GM18502 (cell line): Measurements from ENCODE around the gene SNX13.
A peak's percentile ranks its signal among the peaks of the same experiment; 100 is the strongest.

Experiments used
- ATAC-seq: cut with Tn5 transposase; IDR thresholded peaks from one replicate; pipeline ENCODE4 v1.9.1; 2021; ENCODE audit warnings: mild to moderate bottlenecking; ENCODE audit not compliant: unreplicated experiment, poor library complexity

Gene SNX13

GRCh38 chr7:17792075-17792936 is 148.0 kb downstream of the SNX13 start:
- no peak for ATAC-seq

GRCh38 chr7:17787257-17787656 is 153.0 kb downstream of the SNX13 start:
- no peak for ATAC-seq

GRCh38 chr7:17786314-17786852 is 153.9 kb downstream of the SNX13 start:
- ATAC-seq = no peak

- ATAC-seq = no peak
Measured at GRCh38 chr7:17782216-17782549, 158.1 kb downstream of the SNX13 start.

- no peak for ATAC-seq
Measured at GRCh38 chr7:17781491-17782215, 158.6 kb downstream of the SNX13 start.

- no peak for ATAC-seq
Measured at GRCh38 chr7:17779381-17779780, 160.9 kb downstream of the SNX13 start.

- no peak for ATAC-seq
Measured at GRCh38 chr7:17774716-17775288, 165.5 kb downstream of the SNX13 start.

- ATAC-seq = no peak
Measured at GRCh38 chr7:17774248-17774647, 166.0 kb downstream of the SNX13 start.

GRCh38 chr7:17773289-17773626 is 167.0 kb downstream of the SNX13 start:
- no peak for ATAC-seq

GRCh38 chr7:17772581-17773288 is 167.6 kb downstream of the SNX13 start:
- no peak for ATAC-seq

GRCh38 chr7:17771901-17772408 is 168.3 kb downstream of the SNX13 start:
- ATAC-seq = no peak

GRCh38 chr7:17770710-17771375 is 169.5 kb downstream of the SNX13 start:
- no peak for ATAC-seq

GRCh38 chr7:17769918-17770317 is 170.4 kb downstream of the SNX13 start:
- peak; percentile 72 for ATAC-seq

GRCh38 chr7:17758008-17758407 is 182.3 kb downstream of the SNX13 start:
- no peak for ATAC-seq

GRCh38 chr7:17746020-17746530 is 194.2 kb downstream of the SNX13 start:
- ATAC-seq = no peak

GRCh38 chr7:17745610-17746009 is 194.7 kb downstream of the SNX13 start:
- ATAC-seq = peak; percentile 89

- ATAC-seq = no peak
Measured at GRCh38 chr7:17743316-17743715, 197.0 kb downstream of the SNX13 start.

- no peak for ATAC-seq
Measured at GRCh38 chr7:17741426-17741825, 198.9 kb downstream of the SNX13 start.
